Activated CD4-positive, CD25-positive, alpha-beta regulatory T cell treated with anti-CD3 and anti-CD28 coated beads, Interleukin-2, amount 50 U/mL, for 16 hours (primary cell): Measurements from ENCODE around the gene CASP4.
A peak's percentile ranks its signal among the peaks of the same experiment; 100 is the strongest.
"Not testable (repeated sequence)": the region's sequence is repeated elsewhere in the genome, so short reads cannot be mapped to it uniquely, and the experiment has no call there.

Experiments
- DNase-seq: peaks from one replicate; pipeline ENCODE4 v3.0.0-alpha.2; 2020; ENCODE audit warnings: low read depth, low spot score

Gene CASP4

GRCh38 chr11:104968355-104968855, at the start of gene CASP4:
CASP4 (minus strand) TSS chr11:104968574; CDS start chr11:104968525, 49 bp downstream.
- DNase-seq = no peak

DNA sequence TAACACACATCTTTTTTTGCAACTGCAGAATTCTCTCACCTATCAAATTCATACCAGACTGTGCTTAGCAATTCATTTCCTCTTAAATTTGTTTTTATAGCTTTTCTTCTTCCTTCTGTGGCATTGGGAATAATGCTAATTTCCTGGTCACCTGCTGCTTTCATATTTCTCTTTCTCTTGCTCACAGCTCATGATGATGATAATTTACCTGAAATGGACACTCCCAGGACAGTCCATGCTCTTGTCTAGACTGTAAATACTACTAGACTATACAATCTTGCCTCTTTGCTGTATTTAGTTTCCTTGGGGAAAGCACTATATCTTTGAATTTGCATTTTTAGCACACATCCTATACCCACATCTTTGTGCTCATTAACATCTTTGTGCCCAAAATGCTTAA, 39.1 kb upstream of the CASP4 start:
- DNase-seq = no peak

DNA sequence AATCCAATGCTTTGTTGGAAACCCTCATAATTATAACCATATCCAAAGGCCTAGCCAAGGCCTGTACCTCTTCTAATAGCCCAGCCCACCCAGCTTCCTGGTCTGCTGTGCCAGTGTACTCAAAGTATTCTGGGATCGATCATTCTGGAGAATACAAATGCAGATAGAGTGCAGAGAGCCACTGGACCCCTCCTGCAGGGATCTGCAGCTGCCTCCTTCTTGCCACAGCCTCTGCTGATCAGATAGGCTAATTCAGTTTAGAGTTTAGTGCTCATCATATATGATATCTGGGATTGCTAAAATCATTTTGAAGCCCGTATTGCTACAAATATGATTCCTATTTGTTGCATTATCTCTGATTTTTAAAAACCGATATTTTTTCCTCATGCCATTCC, 37.1 kb upstream of the CASP4 start:
- no peak for DNase-seq

- DNase-seq = no peak
Observed at GRCh38 chr11:105004021-105004420, 35.6 kb upstream of the CASP4 start.

- no peak for DNase-seq
Observed at GRCh38 chr11:105003151-105003550, 34.8 kb upstream of the CASP4 start.

GRCh38 chr11:105000797-105001196, 32.4 kb upstream of the CASP4 start:
- DNase-seq = peak; percentile 8

DNA sequence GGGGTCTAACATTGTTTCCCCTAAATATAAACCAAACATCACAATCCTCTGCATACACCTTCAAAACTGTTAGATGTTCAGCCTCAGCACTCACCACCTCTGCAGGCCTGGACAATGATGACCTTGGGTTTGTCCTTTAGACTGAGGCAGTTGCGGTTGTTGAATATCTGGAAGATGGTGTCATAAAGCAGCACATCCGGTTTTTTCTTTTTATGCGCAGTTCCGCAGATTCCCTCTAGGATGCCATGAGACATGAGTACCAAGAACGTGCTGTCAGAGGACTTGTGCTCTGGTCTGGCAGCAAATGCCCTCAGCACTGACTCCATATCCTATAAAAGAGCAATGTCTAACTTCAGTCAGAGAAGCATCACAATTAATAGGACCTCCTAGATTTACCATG, 31.8 kb upstream of the CASP4 start:
- no peak for DNase-seq

DNA sequence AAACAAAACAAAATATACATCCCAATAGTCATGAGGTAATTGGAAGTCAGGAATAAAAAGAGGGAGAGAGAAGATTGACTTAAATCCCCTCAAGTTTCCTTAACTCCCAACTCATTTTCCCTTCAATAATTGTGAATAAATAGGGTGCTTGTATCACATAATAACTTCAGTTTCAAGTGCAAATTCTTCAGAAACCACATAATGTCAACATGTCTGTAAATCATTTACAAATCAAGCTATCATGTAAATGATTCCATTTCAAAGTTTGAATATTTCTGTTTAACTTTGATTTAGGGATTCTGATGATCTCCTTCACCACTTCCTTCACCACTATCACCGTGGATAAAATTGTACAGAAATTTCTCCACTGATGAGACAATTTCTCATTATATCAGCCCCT, 31.3 kb upstream of the CASP4 start:
- no peak for DNase-seq

GRCh38 chr11:104997288-104997687, 28.9 kb upstream of the CASP4 start:
- no peak for DNase-seq

GRCh38 chr11:104995001-104995408, 26.6 kb upstream of the CASP4 start:
- no peak for DNase-seq

DNA sequence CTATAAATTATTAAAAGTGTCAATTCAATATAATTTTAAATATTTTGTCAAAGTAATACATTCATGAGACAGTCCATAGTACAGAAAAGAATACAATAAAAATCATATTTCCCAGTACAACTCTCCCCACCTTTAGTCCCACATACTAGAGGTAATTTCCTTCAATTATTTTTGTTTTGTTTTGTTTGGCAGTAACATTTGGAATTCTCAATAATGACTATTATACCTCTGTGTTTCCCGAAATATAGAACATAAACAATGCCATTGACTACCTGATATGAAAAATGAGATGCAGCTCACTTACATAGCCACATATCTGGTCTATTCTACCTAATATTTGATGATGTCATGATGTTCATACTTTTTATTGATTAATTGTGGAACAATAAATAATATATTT, 24.4 kb upstream of the CASP4 start:
- DNase-seq = no peak

DNA sequence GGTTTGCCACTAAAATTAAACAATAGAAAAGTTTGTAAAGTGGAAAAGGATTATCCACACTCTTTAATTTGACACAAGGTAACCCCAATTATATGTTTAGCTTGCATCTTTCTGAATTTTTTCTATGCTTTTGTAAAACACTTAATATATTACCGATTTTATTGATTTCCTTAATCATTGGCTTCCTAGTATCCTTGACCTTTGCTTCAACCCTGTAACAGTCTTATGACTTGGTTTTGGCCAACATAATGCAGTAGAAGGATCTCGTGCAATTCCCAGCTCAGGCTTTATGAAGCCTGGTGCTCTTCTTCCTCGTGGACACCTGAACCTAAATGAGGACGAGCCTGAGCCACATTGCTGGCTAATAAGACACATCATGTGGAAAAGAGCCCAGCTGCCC, 23.6 kb upstream of the CASP4 start:
- no peak for DNase-seq

DNA sequence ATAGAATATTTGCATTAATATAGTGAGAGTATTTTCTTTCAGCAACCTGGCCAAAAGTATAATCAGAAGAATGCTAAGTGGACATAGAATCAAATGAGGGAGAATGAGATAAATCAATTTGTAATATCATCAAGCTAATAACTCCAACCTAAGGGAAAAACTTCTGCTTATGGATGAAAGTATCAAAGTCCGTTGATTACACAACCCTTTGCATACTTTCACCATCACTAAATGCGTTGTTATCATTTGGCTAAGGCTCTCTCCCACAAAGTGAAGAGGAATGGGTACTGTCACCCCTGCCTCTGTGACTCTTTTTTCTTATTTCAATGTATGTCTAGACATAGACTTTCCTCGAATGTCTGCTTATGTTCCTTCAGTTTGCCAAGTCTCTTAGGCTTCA, 16.4 kb upstream of the CASP4 start:
- no peak for DNase-seq

DNA sequence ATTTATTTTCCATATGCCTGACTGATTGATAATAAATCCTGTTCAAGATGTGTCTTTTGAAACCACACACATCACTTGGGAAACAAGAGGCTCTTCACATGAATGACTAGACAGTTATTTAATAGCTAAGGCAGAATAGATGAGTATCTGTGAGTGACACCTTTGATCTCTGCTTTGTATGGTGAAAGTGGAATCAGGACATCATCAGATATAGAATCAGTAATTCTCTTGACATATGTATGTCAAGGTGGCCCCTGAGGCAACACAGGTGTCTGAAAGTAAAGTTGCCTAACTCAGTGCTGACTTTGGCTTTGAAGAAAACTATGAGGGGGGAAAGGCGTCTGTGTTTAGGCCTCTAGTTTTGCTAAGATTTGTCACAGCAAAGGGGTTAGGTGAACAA, 11.5 kb upstream of the CASP4 start:
- DNase-seq = no peak

- no peak for DNase-seq
Observed at GRCh38 chr11:104973616-104974015, 5.2 kb upstream of the CASP4 start.

- not testable (repeated sequence) for DNase-seq
Observed at GRCh38 chr11:104972924-104973323, 4.5 kb upstream of the CASP4 start.

- no peak for DNase-seq
Observed at GRCh38 chr11:104970756-104971155, 2.4 kb upstream of the CASP4 start.

DNA sequence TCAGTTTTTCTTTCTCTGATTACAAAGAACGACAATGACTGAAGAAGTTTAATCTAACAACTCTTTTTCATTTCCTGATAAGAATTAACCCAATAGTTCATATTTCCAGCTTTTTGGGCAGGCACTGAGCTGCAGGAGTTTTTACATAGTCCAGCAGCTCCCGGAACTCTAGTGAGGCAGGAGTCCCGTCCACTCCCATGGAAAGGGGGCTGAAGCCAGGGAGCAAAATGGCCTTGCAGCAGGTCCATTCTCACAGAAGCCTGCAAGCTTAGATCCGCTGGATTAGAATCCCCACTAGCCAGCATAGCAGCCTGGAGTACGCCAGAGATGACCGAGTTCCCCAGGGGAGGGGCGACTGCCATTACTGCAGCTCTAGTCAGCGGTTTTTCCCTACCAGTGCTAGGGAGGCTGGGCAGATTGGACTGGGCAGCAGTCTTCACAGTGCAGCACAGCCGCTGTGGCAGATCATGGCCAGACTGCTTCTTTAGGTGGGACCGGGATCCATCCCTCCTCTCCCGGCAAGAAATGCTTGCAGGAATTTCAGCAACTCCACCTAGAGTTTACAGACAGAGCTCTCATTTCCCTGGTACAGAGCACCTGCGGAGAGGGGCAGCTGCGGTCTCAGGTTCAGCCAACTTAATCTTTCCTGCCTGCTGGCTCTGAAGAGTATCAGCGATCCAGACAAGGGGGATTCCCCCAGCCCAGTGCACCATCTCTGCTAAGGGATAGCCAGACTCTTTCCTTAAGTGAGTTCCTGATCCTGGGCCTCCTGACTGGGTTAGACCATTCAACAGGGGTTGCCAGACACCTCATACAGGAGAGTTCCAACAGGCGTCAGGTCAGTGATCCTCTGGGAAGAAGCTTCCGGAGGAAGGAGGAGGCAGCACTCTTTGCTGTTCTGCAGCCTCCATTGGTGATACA, 742 bp upstream of the CASP4 start:
- no peak for DNase-seq

DNA sequence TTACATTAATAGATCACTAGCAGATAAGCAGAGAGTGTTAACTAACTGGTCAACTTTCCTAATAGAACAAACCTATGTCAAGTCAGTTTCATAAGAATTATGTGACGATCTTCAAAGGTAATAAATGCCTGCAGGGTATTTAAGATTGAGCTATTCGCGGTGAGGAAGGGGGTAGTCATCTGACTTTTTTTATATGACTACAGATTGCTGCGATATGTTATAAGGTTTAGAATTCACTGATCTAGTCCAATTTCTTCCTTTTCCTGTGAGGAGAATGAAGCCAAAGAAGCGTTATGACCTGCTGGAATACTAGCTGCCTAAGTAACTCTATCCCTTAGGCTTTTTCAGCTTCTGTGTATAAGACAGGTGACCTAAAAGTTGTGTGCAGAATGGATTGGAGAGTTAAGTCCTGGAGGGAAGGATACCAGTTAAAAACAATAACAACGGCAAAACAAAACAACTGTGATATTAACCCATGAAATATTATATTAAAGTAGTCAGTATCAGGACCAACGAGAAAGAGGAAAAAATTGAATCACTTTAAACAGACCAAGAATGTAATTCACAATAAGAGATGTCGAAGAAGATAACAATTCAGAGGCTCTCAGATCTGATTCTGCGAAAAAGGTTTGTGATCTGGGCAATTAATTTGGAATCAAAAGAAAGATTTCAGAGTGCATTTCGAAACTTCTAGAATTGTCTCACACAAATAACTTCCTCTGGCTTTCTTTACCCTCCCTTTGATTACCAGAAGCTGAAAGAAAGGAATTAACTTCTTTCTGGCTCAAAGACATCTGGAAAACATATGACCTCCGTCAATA, 630 bp downstream of the CASP4 start:
- DNase-seq = no peak

GRCh38 chr11:104965735-104966134, 2.6 kb downstream of the CASP4 start:
- no peak for DNase-seq

- DNase-seq = no peak
Observed at GRCh38 chr11:104964247-104964646, 4.1 kb downstream of the CASP4 start.

DNA sequence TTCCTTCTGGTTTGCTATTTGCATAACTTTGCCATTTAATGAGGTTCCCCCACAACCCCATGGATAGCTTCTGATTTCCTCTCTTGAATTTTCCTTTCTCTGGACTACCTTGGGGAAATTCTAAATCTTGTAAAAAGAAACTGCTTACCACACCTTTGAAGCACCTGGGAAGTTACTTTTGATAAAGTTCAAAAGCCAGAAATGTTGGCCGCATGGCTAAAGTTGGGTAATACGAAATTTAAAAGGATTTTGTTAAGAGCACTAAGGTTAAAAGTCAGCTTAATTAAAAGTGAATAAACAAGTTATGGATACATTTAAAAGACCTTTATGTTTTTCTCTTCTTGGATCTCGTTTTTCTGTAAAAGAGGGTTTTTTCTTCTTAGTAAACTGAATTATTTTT, 5.5 kb downstream of the CASP4 start:
- DNase-seq = no peak

GRCh38 chr11:104957280-104957679, 11.1 kb downstream of the CASP4 start:
- DNase-seq = no peak
